HFFc6 (cell line): ENCODE results near the gene CLEC11A. TPM values are rescaled to one million over a fixed set of nuclear protein-coding genes. Genes with fewer than 3 reads are reported as not detected.
"Not testable (repeated sequence)": the region's sequence is repeated elsewhere in the genome, so short reads cannot be mapped to it uniquely, and the experiment has no call there.

Experiments used
- DNase-seq: peaks from one replicate; pipeline ENCODE4 v3.0.0-alpha.2; 2018
- H3K27ac Mint-ChIP-seq: 2 replicates; pipeline ENCODE4 v1.8.0; 2020; ENCODE audit warnings: mild to moderate bottlenecking, mixed read lengths
- H3K27me3 Mint-ChIP-seq: 2 replicates; pipeline ENCODE4 v1.8.0; 2021; ENCODE audit warnings: mild to moderate bottlenecking, moderate library complexity, mixed read lengths; ENCODE audit not compliant: insufficient read depth
- H3K36me3 Mint-ChIP-seq: 2 replicates; pipeline ENCODE4 v1.8.0; 2021; ENCODE audit warnings: low read depth, mixed read lengths
- H3K4me1 Mint-ChIP-seq: 2 replicates; pipeline ENCODE4 v1.8.0; 2020; ENCODE audit warnings: low read depth, mixed read lengths
- H3K4me3 Mint-ChIP-seq: 2 replicates; pipeline ENCODE4 v1.8.0; 2020; ENCODE audit warnings: mild to moderate bottlenecking, moderate library complexity, mixed read lengths
- H3K9me3 Mint-ChIP-seq: 2 replicates; pipeline ENCODE4 v1.8.0; 2020; ENCODE audit warnings: mild to moderate bottlenecking, mixed read lengths
- total RNA-seq, 6 experiments: library from RNA; stranded (reverse); fragmentation: NEBNext Ultra II Directional; extraction: Animal tissue kit (Norgen Biotek cat#: 25700); gene quantifications; 2 replicates in 1 of 6; 3 replicates in 5 of 6; pipeline ENCODE4 v1.2.3, GENCODE V29; 2021
- TF ChIP-seq, protein P1 (sequence below): fragments of 200-600 bp; sonication (generic); IDR thresholded peaks from 2 replicates; pipeline ENCODE4 v1.5.0; 2021; ENCODE audit warnings: antibody characterized with exemption, mild to moderate bottlenecking

CLEC11A gene
- total RNA-seq, 6 experiments from 2014 or later: 140 to 182 (median 164) TPM

DNA sequence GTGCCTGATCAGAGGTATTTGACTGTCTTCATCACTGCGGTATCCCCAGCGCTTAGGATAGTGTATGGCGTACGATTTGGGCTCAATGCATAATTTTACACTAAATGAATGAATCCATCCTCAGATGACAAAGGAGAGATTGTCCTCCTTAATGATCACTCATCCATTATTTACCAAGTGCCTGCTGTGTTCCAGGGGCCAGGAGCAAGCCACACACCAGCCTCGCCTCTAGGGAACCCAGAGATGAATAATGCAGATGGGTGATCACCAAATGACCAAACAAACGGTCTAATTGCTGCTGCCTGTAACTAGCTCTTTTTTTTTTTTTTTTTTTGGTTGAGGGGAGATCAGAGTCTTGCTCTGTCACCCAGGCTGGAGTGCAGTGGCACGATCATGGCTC is 41.2 kb downstream of the CLEC11A start:
- TF ChIP-seq, protein P1, sequence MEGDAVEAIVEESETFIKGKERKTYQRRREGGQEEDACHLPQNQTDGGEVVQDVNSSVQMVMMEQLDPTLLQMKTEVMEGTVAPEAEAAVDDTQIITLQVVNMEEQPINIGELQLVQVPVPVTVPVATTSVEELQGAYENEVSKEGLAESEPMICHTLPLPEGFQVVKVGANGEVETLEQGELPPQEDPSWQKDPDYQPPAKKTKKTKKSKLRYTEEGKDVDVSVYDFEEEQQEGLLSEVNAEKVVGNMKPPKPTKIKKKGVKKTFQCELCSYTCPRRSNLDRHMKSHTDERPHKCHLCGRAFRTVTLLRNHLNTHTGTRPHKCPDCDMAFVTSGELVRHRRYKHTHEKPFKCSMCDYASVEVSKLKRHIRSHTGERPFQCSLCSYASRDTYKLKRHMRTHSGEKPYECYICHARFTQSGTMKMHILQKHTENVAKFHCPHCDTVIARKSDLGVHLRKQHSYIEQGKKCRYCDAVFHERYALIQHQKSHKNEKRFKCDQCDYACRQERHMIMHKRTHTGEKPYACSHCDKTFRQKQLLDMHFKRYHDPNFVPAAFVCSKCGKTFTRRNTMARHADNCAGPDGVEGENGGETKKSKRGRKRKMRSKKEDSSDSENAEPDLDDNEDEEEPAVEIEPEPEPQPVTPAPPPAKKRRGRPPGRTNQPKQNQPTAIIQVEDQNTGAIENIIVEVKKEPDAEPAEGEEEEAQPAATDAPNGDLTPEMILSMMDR: no peak
- no peak overlapping the region for H3K27ac Mint-ChIP-seq

DNA sequence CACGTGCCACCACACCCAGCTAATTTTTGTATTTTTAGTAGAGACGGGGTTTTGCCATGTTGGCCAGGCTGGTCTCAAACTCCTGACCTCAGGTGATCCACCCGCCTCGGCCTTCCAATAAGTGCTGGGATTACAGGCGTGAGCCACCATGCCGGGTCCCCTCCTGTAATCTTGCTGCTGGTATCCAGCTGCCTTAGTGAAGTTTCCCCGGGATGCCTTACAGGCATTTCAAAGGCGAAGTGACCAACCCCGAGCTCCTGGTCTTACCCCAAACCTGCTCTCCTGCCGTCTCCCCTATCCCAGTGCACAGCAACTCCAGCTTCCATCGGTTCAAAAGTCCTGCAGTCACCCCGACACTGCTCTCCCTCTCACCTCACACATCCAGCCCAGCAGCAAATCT is 43.6 kb downstream of the CLEC11A start:
- peaks cover 11% of the 10 kb centered on the region for H3K27me3 Mint-ChIP-seq
- DNase-seq, H3K27ac Mint-ChIP-seq, H3K9me3 Mint-ChIP-seq, H3K4me3 Mint-ChIP-seq, H3K36me3 Mint-ChIP-seq, H3K4me1 Mint-ChIP-seq: not testable (repeated sequence)

More for the DNA sequence above, 41.2 kb downstream of the CLEC11A start:
- Mint-ChIP-seq H3K36me3 (no peaks in the 10 kb centered on the region), H3K27me3 (peaks cover 6% of the 10 kb centered on the region), H3K4me3 (no peak overlapping the region), H3K9me3 (no peaks in the 10 kb centered on the region), H3K4me1 (peaks cover 9% of the 10 kb centered on the region)
- no peak for DNase-seq

DNA sequence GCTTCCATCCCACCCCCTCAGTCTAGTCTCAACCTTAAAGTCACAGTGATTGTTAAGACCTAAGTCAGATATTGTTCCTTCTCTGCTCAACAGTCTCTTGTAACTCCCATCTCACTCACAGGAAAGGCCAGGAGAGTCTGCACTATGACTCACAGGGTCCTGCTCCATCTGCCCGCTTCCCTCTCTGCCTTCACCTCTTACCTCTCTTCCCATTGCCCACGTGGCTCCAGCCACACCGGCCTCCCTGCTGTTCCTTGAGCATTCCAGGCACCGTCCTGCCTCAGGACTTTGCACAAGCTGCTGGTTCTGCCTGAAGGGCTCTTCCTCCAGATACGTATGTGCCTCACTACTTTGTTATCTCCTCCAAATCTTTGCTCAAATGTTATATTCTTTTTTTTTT is 44.1 kb downstream of the CLEC11A start:
- H3K27me3 Mint-ChIP-seq: peaks cover 11% of the 10 kb centered on the region
- not testable (repeated sequence) for H3K4me3 Mint-ChIP-seq, H3K4me1 Mint-ChIP-seq, H3K36me3 Mint-ChIP-seq, DNase-seq, H3K27ac Mint-ChIP-seq, H3K9me3 Mint-ChIP-seq

DNA sequence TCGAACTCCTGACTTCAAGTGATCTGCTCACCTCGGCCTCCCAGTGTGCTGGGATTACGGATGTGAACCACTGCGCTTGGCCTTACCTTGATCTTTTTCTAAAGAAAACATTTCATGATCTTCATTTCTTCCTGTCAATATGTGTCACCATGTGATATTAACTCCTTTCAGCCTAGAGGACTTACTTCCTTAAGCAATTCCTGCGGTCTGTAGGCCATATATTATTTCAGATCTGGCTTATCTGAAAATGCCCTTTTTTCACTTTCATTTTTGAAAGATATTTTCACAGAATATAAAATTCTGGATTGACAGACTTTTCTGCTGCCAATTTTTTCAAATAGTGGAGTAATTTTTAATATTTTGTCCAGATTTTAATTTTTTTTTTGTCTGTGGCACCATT is 45.1 kb downstream of the CLEC11A start:
- Mint-ChIP-seq H3K27ac (no peak overlapping the region), H3K36me3 (no peaks in the 10 kb centered on the region), H3K4me3 (no peak overlapping the region), H3K9me3 (no peaks in the 10 kb centered on the region), H3K27me3 (peaks cover 11% of the 10 kb centered on the region), H3K4me1 (peaks cover 9% of the 10 kb centered on the region)
- TF ChIP-seq, protein P1: no peak
- DNase-seq: no peak

DNA sequence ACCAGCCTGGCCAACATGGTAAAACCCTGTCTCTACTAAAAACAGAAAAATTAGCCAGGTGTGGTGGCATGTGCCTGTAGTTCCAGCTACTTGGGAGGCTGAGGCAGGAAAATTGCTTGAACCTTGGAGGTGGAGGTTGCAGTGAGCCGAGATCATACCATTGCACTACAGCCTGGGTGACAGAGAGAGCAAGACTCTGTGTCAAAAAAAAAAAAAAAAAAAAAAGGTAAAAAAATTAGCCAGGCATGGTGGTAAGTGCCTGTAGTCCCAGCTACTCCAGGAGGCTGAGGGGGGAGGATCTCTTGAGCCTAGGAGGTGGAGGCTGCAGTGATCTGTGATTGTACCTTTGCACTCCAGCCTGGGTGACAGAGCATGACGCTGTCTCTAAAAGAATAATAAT is 47.0 kb downstream of the CLEC11A start, which contains the start of gene GPR32:
Gene GPR32, plus strand, starts transcription at position 301 of the 400 bp plus-strand sequence. CDS start 137 bp downstream, outside the sequence.
- not testable (repeated sequence) for DNase-seq, H3K36me3 Mint-ChIP-seq
- H3K27me3 Mint-ChIP-seq: peaks cover 17% of the 10 kb centered on the region

DNA sequence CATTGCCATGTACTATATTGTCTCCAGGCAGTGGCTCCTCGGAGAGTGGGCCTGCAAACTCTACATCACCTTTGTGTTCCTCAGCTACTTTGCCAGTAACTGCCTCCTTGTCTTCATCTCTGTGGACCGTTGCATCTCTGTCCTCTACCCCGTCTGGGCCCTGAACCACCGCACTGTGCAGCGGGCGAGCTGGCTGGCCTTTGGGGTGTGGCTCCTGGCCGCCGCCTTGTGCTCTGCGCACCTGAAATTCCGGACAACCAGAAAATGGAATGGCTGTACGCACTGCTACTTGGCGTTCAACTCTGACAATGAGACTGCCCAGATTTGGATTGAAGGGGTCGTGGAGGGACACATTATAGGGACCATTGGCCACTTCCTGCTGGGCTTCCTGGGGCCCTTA is 47.7 kb downstream of the CLEC11A start:
- Mint-ChIP-seq H3K4me1 (peaks cover 9% of the 10 kb centered on the region), H3K4me3 (no peak overlapping the region), H3K36me3 (no peaks in the 10 kb centered on the region), H3K27ac (no peak overlapping the region), H3K9me3 (no peaks in the 10 kb centered on the region), H3K27me3 (peaks cover 16% of the 10 kb centered on the region)
- DNase-seq: no peak
- TF ChIP-seq, protein P1: no peak

More for the DNA sequence above, 47.0 kb downstream of the CLEC11A start, which contains the start of gene GPR32:
- not testable (repeated sequence) for H3K27ac Mint-ChIP-seq, H3K9me3 Mint-ChIP-seq, H3K4me3 Mint-ChIP-seq, H3K4me1 Mint-ChIP-seq

DNA sequence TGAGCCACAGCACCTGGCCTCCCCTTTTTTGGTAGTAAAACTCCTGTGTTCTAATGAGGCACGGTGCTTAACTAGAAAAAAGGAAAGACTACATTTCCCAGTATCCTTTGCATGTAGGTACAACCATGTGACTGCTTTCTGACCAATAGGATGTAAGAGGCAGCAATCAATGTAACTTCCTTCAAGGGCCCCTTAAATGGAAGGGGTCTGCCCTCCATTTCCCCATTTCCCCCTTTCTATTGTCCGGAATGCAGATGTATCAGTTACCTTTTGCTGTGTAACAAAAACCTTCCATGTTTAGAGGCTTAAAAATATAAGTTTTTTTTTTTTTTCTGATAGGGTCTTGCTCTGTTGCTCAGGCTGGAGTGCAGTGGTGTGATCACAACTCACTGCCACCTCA is 49.3 kb downstream of the CLEC11A start:
- Mint-ChIP-seq H3K9me3 (no peaks in the 10 kb centered on the region), H3K27me3 (peaks cover 13% of the 10 kb centered on the region), H3K36me3 (no peaks in the 10 kb centered on the region), H3K4me1 (peaks cover 1% of the 10 kb centered on the region), H3K27ac (no peak overlapping the region), H3K4me3 (no peak overlapping the region)
- TF ChIP-seq, protein P1: no peak
- DNase-seq: no peak

DNA sequence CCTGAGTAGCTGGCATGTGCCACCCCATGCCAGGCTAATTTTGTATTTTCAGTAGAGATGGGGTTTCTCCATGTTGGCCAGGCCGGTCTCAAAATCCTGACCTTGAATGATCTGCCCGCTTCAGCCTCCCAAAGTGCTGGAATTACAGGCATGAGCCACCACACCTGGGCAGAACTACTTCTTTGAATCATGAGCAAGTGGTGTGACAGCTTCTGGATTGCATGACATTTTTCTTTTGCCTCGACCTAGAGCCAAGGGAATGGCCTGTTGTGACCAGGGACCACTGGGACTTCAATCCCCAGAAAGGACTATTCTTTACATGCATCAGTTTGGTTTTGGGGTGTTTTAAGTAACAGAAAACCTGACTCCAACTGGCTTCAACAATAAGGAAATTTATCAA is 49.7 kb downstream of the CLEC11A start:
- H3K9me3 Mint-ChIP-seq, H3K4me3 Mint-ChIP-seq, H3K4me1 Mint-ChIP-seq, H3K36me3 Mint-ChIP-seq, DNase-seq, H3K27ac Mint-ChIP-seq: not testable (repeated sequence)
- peaks cover 15% of the 10 kb centered on the region for H3K27me3 Mint-ChIP-seq

DNA sequence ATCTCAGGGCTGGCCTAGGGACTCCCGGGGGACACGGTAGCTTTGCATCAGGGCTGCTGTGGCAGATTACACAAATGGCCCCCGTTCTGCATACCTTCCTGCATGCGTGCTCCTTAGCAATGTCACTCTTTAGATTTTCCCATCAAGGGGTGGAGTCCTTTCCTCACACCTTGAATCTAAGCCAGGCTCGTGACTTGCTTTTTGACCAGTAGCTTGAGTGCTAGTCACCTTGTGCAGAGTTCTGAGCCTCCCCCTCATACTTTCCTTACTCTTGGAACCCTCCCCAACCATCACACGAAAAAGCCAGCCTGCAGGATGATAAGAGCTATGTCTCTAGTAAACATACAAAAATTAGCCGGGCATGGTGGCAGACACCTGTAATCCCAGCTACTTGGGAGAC is 50.3 kb downstream of the CLEC11A start:
- not testable (repeated sequence) for H3K9me3 Mint-ChIP-seq

More for the DNA sequence above, 50.3 kb downstream of the CLEC11A start:
- DNase-seq, H3K27ac Mint-ChIP-seq, H3K4me1 Mint-ChIP-seq, H3K4me3 Mint-ChIP-seq, H3K36me3 Mint-ChIP-seq: not testable (repeated sequence)
- peaks cover 19% of the 10 kb centered on the region for H3K27me3 Mint-ChIP-seq
